HEK293 (cell line): ENCODE measurements around the gene CDC20.

ENCODE experiments used
- GLI2 ChIP-seq: fragments of 450-650 bp; formaldehyde crosslinking; IDR thresholded peaks from 2 replicates; pipeline ENCODE4; 2017; ENCODE audit warnings: missing biosample characterization, missing genetic modification characterization, low read depth, borderline replicate concordance
- GLIS2 ChIP-seq: fragments of 450-650 bp; formaldehyde crosslinking; IDR thresholded peaks from 2 replicates; pipeline ENCODE4 v1.5.1; 2016; ENCODE audit warnings: missing biosample characterization, missing genetic modification characterization
- INSM2 ChIP-seq: fragments of 450-650 bp; formaldehyde crosslinking; IDR thresholded peaks from 2 replicates; pipeline ENCODE4 v1.5.1; 2016; ENCODE audit warnings: missing biosample characterization, missing genetic modification characterization
- MYNN ChIP-seq: fragments of 450-650 bp; formaldehyde crosslinking; IDR thresholded peaks from 2 replicates; pipeline ENCODE4 v1.5.1; 2016; ENCODE audit warnings: missing biosample characterization, missing genetic modification characterization, borderline replicate concordance
- PATZ1 ChIP-seq: fragments of 450-650 bp; formaldehyde crosslinking; IDR thresholded peaks from 2 replicates; pipeline ENCODE4 v1.5.1; 2016; ENCODE audit warnings: missing biosample characterization, missing genetic modification characterization
- PRDM1 ChIP-seq: fragments of 450-650 bp; formaldehyde crosslinking; IDR thresholded peaks from 2 replicates; pipeline ENCODE4; 2016; ENCODE audit warnings: missing biosample characterization, missing genetic modification characterization
- SCRT1 ChIP-seq: fragments of 450-650 bp; formaldehyde crosslinking; IDR thresholded peaks from 2 replicates; pipeline ENCODE4 v1.5.1; 2016; ENCODE audit warnings: missing biosample characterization, missing genetic modification characterization, borderline replicate concordance
- SCRT2 ChIP-seq: fragments of 450-650 bp; formaldehyde crosslinking; IDR thresholded peaks from 2 replicates; pipeline ENCODE4 v1.5.1; 2016; ENCODE audit warnings: missing biosample characterization, missing genetic modification characterization
- ZBTB1 ChIP-seq: fragments of 450-650 bp; formaldehyde crosslinking; IDR thresholded peaks from 2 replicates; pipeline ENCODE4 v1.5.1; 2016; ENCODE audit warnings: missing biosample characterization, missing genetic modification characterization
- ZBTB44 ChIP-seq: fragments of 450-650 bp; IDR thresholded peaks from 2 replicates; pipeline ENCODE4 v1.5.1; 2018; ENCODE audit warnings: missing biosample characterization, mild to moderate bottlenecking, missing genetic modification characterization
- ZBTB48 ChIP-seq: fragments of 450-650 bp; formaldehyde crosslinking; IDR thresholded peaks from 2 replicates; pipeline ENCODE4 v1.5.1; 2016; ENCODE audit warnings: missing biosample characterization, missing genetic modification characterization
- ZEB2 ChIP-seq: fragments of 450-650 bp; formaldehyde crosslinking; IDR thresholded peaks from 2 replicates; pipeline ENCODE4 v1.5.1; 2016; ENCODE audit warnings: missing biosample characterization, missing genetic modification characterization
- ZNF112 ChIP-seq: fragments of 450-650 bp; formaldehyde crosslinking; IDR thresholded peaks from 2 replicates; pipeline ENCODE4 v1.5.0; 2017; ENCODE audit warnings: missing biosample characterization, missing genetic modification characterization
- ZNF146 ChIP-seq: fragments of 450-650 bp; formaldehyde crosslinking; IDR thresholded peaks from 2 replicates; pipeline ENCODE4 v1.5.1; 2016; ENCODE audit warnings: missing biosample characterization, missing genetic modification characterization
- ZNF324 ChIP-seq: fragments of 450-650 bp; formaldehyde crosslinking; IDR thresholded peaks from 2 replicates; pipeline ENCODE4 v1.5.1; 2016; ENCODE audit warnings: missing biosample characterization, missing genetic modification characterization
- ZNF341 ChIP-seq: fragments of 450-650 bp; formaldehyde crosslinking; IDR thresholded peaks from 2 replicates; pipeline ENCODE4; 2016; ENCODE audit warnings: low read depth, missing biosample characterization, missing genetic modification characterization
- ZNF394 ChIP-seq: fragments of 450-650 bp; formaldehyde crosslinking; IDR thresholded peaks from 2 replicates; pipeline ENCODE4 v1.5.1; 2016; ENCODE audit warnings: missing biosample characterization, missing genetic modification characterization, mild to moderate bottlenecking, moderate library complexity, borderline replicate concordance
- ZNF449 ChIP-seq: fragments of 450-650 bp; formaldehyde crosslinking; IDR thresholded peaks from 2 replicates; pipeline ENCODE4 v1.5.1; 2017; ENCODE audit warnings: missing biosample characterization, mild to moderate bottlenecking, missing genetic modification characterization, moderate library complexity
- ZNF501 ChIP-seq: fragments of 450-650 bp; formaldehyde crosslinking; IDR thresholded peaks from 2 replicates; pipeline ENCODE4 v1.5.1; 2016; ENCODE audit warnings: missing biosample characterization, missing genetic modification characterization
- ZNF596 ChIP-seq: fragments of 450-650 bp; IDR thresholded peaks from 2 replicates; pipeline ENCODE4 v1.5.0; 2018; ENCODE audit warnings: missing biosample characterization, mild to moderate bottlenecking, missing genetic modification characterization, moderate library complexity
- ZNF600 ChIP-seq: fragments of 450-650 bp; formaldehyde crosslinking; IDR thresholded peaks from 2 replicates; pipeline ENCODE4 v1.5.1; 2016; ENCODE audit warnings: missing biosample characterization, missing genetic modification characterization
- ZNF76 ChIP-seq: fragments of 450-650 bp; formaldehyde crosslinking; IDR thresholded peaks from 2 replicates; pipeline ENCODE4; 2016; ENCODE audit warnings: low read depth, missing biosample characterization, missing genetic modification characterization, borderline replicate concordance
- ZSCAN30 ChIP-seq: fragments of 450-650 bp; IDR thresholded peaks from 2 replicates; pipeline ENCODE4 v1.5.1; 2018; ENCODE audit warnings: missing biosample characterization, mild to moderate bottlenecking, missing genetic modification characterization, moderate library complexity
- TF ChIP-seq, protein P1 (sequence below): fragments of 450-650 bp; formaldehyde crosslinking; IDR thresholded peaks from 2 replicates; pipeline ENCODE4 v1.5.1; 2017; ENCODE audit warnings: missing biosample characterization, missing genetic modification characterization
- TF ChIP-seq, protein P2 (sequence below): fragments of 450-650 bp; formaldehyde crosslinking; IDR thresholded peaks from 2 replicates; pipeline ENCODE4 v1.5.1; 2016; ENCODE audit warnings: missing biosample characterization, missing genetic modification characterization
- TF ChIP-seq, protein P3 (sequence below): fragments of 450-650 bp; formaldehyde crosslinking; optimal IDR thresholded peaks from 2 replicates; pipeline ENCODE3; 2016; ENCODE audit warnings: missing biosample characterization, mild to moderate bottlenecking, missing genetic modification characterization

The CDC20 gene

DNA sequence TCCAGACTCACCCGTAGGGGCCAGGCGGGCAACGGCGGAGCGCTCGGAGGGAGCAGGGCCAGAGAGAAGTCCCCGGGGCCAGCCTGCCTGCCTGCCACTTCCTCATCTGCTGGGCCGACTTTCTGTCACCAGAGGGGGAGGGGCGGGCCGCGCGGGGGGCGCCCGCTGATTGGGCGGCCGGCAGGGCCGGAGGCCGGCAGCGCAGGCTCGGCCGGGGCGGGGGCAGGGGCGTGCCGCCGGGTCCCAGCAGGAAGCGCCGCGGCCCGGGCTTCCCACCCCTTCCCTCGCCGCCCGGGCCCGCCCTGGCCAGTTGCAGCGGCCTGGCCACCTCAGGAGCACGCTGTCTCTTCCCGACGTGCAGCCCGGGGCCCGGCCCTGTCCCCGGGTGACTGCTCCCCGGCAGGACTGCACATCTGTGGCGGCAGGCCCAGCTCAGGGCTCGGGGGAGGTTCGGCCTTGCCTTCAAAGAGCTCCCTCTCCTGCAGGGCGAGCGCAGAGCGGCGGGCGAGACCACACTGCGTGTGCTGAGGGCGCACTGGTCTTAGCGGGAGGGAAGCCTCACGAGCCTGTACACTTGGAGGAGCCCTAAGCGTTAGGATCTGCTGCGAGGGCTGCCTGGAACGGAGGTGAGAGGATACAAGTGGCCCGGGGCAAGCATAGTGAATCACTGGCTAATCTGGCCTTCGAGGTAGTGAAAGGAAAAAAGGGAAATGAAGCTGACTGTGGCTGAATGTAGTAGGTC, 9.3 kb downstream of the CDC20 start, which contains the start of gene ELOVL1 (continued):
- TF ChIP-seq, protein P1, sequence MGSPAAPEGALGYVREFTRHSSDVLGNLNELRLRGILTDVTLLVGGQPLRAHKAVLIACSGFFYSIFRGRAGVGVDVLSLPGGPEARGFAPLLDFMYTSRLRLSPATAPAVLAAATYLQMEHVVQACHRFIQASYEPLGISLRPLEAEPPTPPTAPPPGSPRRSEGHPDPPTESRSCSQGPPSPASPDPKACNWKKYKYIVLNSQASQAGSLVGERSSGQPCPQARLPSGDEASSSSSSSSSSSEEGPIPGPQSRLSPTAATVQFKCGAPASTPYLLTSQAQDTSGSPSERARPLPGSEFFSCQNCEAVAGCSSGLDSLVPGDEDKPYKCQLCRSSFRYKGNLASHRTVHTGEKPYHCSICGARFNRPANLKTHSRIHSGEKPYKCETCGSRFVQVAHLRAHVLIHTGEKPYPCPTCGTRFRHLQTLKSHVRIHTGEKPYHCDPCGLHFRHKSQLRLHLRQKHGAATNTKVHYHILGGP (tag by site-specific recombination): no peak
- peak; percentile 95 for TF ChIP-seq PRDM1
- peak; percentile 70; the same call in 1 of the 2 replicates for TF ChIP-seq ZNF76 (tag by site-specific recombination)
- peak; percentile 61; the same call in 1 of the 2 replicates for TF ChIP-seq SCRT1 (tag by site-specific recombination)
- peak; percentile 66; the same call in 1 of the 2 replicates for TF ChIP-seq ZEB2 (tag by site-specific recombination)
- TF ChIP-seq ZNF596 (tag by site-specific recombination): 0 out of 2 replicates have a peak, but pooled peaks have one; percentile 43
- TF ChIP-seq SCRT2 (tag by site-specific recombination): peak; percentile 71
- peak; percentile 65 for TF ChIP-seq INSM2 (tag by site-specific recombination)
- peak; percentile 61; the same call in 1 of the 2 replicates for TF ChIP-seq ZNF449 (tag by site-specific recombination)
- TF ChIP-seq ZNF394 (tag by site-specific recombination): peak; percentile 86
- TF ChIP-seq ZSCAN30 (tag by site-specific recombination): peak; percentile 86
- TF ChIP-seq ZNF146 (tag by site-specific recombination): no peak
- peak; percentile 99 for TF ChIP-seq ZBTB48 (tag by site-specific recombination)
- TF ChIP-seq ZNF600 (tag by site-specific recombination): peak; percentile 99
- no peak for TF ChIP-seq ZBTB1
- no peak for TF ChIP-seq GLI2 (tag by site-specific recombination)
- TF ChIP-seq ZNF324: peak; percentile 60; the same call in 1 of the 2 replicates
- TF ChIP-seq, protein P2, sequence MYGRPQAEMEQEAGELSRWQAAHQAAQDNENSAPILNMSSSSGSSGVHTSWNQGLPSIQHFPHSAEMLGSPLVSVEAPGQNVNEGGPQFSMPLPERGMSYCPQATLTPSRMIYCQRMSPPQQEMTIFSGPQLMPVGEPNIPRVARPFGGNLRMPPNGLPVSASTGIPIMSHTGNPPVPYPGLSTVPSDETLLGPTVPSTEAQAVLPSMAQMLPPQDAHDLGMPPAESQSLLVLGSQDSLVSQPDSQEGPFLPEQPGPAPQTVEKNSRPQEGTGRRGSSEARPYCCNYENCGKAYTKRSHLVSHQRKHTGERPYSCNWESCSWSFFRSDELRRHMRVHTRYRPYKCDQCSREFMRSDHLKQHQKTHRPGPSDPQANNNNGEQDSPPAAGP: peak; percentile 64
- TF ChIP-seq, protein P3, sequence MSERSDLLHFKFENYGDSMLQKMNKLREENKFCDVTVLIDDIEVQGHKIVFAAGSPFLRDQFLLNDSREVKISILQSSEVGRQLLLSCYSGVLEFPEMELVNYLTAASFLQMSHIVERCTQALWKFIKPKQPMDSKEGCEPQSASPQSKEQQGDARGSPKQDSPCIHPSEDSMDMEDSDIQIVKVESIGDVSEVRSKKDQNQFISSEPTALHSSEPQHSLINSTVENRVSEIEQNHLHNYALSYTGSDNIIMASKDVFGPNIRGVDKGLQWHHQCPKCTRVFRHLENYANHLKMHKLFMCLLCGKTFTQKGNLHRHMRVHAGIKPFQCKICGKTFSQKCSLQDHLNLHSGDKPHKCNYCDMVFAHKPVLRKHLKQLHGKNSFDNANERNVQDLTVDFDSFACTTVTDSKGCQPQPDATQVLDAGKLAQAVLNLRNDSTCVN (tag by site-specific recombination): peak; percentile 76
- TF ChIP-seq ZBTB44 (tag by site-specific recombination): no peak; the same call in 1 of the 2 replicates
- peak; percentile 81 for TF ChIP-seq PATZ1 (tag by site-specific recombination)
- TF ChIP-seq ZNF112 (tag by site-specific recombination): no peak
- TF ChIP-seq ZNF341 (tag by site-specific recombination): peak; percentile 78
- TF ChIP-seq ZNF501 (tag by site-specific recombination): peak; percentile 92
- no peak for TF ChIP-seq MYNN (tag by site-specific recombination)
- peak; percentile 96 for TF ChIP-seq GLIS2 (tag by site-specific recombination)
